ENCODE measurements around the gene SST.

The SST gene

GRCh38 chr3:187669675-187670504, at the start of gene SST:
Gene SST, minus strand, starts transcription at chr3:187670394. Its CDS starts 103 bp downstream, at chr3:187670291.
- no peak for DNase-seq (ENCODE audit: extremely low read depth in 1 of 2, low read depth in 1 of 2)

GRCh38 chr3:187719628-187720336, 49.6 kb upstream of the SST start:
- no peak for DNase-seq (ENCODE audit: extremely low read depth in 1 of 2, low read depth in 1 of 2)

DNA sequence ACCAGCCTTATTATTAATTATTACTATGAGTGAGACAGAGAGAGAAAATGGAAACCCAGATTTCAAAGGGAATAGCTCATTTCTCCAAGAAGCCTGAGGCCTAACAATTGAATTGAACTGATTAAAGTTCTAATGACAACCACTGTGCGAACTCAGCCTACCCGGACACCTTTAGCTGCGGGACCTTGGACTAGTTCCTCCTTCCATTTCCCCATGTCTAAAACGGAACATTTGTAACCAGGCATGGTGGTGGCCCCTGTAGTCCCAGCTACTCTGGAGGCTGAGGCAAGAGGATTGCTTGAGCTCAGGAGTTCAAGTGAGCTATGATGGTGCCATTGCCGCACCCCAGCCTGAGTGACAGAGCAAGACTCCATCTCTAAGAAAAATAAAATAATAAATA, 48.6 kb upstream of the SST start:
- no peak for DNase-seq (ENCODE audit: extremely low read depth in 1 of 2, low read depth in 1 of 2)

GRCh38 chr3:187717572-187717971, 47.4 kb upstream of the SST start:
- no peak for DNase-seq (ENCODE audit: extremely low read depth in 1 of 2, low read depth in 1 of 2)

- peak in 1 of 2 donors; percentile 49 for DNase-seq (ENCODE audit: extremely low read depth in 1 of 2, low read depth in 1 of 2)
Observed at GRCh38 chr3:187714404-187714979, 44.3 kb upstream of the SST start.

GRCh38 chr3:187713504-187713903, 43.3 kb upstream of the SST start:
- DNase-seq (ENCODE audit: extremely low read depth in 1 of 2, low read depth in 1 of 2) = no peak

- no peak for DNase-seq (ENCODE audit: extremely low read depth in 1 of 2, low read depth in 1 of 2)
Observed at GRCh38 chr3:187709155-187709554, 39.0 kb upstream of the SST start.

- no peak for DNase-seq (ENCODE audit: extremely low read depth in 1 of 2, low read depth in 1 of 2)
Observed at GRCh38 chr3:187708696-187709095, 38.5 kb upstream of the SST start.

DNA sequence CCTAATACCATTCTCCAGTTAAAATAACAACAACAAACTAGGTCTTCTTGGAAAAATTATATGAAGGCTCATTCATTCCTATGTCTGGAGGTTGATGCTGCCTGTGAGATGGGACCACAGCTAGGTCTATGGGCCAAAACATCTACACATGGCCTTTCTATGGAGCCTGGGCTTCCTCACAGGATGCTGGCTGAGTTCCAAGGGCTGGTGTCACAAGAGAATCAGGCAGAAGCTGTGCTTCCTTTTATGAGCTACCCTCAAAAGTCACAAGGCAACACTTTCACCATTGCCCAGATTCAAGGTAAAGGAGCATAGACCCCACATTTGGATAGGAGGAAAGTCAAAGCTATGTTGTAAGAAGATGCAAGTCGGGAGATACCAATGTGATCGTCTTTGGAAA, 36.8 kb upstream of the SST start:
- no peak for DNase-seq (ENCODE audit: extremely low read depth in 1 of 2, low read depth in 1 of 2)

GRCh38 chr3:187705164-187705563, 35.0 kb upstream of the SST start:
- no peak for DNase-seq (ENCODE audit: extremely low read depth in 1 of 2, low read depth in 1 of 2)

- no peak for DNase-seq (ENCODE audit: extremely low read depth in 1 of 2, low read depth in 1 of 2)
Observed at GRCh38 chr3:187702507-187703033, 32.4 kb upstream of the SST start, which contains the start of gene RTP2. Gene RTP2, minus strand, starts transcription at chr3:187702557. Its CDS starts 429 bp downstream, at chr3:187702128.

- no peak for DNase-seq (ENCODE audit: extremely low read depth in 1 of 2, low read depth in 1 of 2)
Observed at GRCh38 chr3:187700249-187700648, 30.1 kb upstream of the SST start.

DNA sequence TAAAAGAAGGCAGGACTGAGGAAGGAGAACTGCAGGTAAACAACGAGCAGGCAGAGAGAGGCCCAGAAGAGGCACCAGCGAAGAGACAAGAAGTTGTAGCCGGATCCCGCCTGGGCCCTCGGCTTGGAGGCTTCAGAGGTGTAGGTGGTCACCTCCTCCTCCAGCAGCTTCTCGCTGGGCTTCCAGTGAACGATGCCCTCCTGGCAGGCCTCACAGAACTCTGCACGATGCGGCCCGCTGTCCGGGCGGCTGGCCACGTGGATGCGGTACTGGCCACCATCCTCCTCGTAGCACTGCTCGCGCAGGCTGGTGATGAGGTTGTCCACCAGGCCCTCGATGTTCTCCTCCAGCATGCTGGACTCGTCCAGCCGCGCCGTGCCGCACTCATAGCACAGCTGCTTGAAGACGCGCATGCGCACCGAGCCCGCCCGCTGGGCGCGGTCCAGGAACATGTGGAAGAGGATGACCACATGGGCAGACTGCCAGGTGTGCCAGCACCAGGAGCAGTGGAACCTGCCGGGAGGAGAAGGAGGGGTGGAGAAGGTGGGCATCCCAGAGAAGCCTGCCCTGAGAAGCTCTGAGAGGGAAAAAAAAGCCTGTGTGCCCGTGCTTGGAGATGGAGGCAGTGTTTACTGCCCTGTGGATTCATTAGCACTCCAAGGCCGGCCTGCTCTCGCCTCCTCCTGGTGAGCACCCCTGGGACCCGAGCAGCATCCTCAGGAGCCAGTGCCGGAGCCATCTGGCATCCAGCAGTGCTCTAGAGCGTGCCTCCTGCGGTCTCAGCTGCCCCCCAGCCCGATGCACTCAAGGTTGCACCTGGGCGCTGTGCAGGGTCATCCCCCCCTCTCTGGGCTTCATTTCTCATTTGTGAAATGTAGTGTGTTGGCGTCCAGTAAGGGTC, 28.6 kb upstream of the SST start:
- no peak for DNase-seq (ENCODE audit: extremely low read depth in 1 of 2, low read depth in 1 of 2)

DNA sequence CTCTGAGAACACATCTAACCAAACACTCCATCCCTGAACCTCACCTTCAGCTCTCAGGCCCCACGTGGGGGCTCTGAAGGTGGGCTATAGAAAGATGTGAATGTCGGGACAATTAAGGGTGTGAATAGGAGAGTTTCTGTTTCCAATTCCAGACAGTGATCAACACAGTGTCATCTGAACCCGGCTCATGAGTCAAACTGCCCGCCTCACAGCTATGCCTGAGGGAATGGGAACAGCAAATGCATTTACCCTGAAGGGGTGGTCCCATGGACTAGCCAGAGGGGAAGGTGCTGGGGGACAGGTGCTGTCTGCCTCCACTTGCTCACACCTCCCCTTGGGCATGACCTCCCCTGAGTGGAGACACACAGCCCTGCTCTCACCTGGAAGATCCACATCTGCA, 25.8 kb upstream of the SST start:
- no peak for DNase-seq (ENCODE audit: extremely low read depth in 1 of 2, low read depth in 1 of 2)

GRCh38 chr3:187695449-187695848, 25.3 kb upstream of the SST start:
- DNase-seq (ENCODE audit: extremely low read depth in 1 of 2, low read depth in 1 of 2) = no peak

- DNase-seq (ENCODE audit: extremely low read depth in 1 of 2, low read depth in 1 of 2) = no peak
Observed at GRCh38 chr3:187694801-187695200, 24.6 kb upstream of the SST start.

GRCh38 chr3:187693431-187693830, 23.2 kb upstream of the SST start:
- no peak for DNase-seq (ENCODE audit: extremely low read depth in 1 of 2, low read depth in 1 of 2)

GRCh38 chr3:187689984-187690383, 19.8 kb upstream of the SST start:
- DNase-seq (ENCODE audit: extremely low read depth in 1 of 2, low read depth in 1 of 2) = no peak

DNA sequence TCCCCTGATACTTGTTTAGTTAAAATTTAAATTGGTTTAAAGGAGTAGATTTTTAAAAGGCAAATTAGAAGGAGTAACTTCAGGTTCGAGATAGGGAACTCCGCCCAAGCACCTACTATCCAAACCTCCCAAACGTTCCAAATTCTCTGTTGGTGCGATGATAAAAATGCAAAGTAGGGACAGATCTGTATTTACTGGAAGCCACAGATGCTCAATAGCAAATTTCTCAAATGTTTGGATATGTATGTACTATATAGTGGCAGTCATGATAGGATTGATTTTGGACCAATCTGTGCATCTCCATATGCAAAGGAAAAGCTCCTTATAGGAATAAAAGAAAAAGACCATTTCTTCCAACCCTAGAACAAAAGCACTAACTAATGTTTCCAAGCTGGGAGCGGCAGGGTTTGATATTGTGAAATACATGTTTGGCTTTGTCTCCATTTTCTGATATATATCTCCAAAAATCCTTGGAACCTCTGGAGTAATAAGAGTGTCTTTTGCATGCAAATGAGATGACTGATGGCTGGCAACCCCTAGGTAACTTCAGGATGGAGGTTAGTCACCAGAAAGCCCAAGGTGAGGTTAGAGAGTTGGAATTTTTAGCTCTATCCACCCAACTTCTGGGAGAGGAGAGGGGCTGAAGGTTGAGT, 16.6 kb upstream of the SST start:
- DNase-seq (ENCODE audit: extremely low read depth in 1 of 2, low read depth in 1 of 2) = no peak

GRCh38 chr3:187685948-187686347, 15.8 kb upstream of the SST start:
- DNase-seq (ENCODE audit: extremely low read depth in 1 of 2, low read depth in 1 of 2) = no peak

All from stimulated activated CD8-positive, alpha-beta memory T cell treated with anti-CD3 and anti-CD28 coated beads, Interleukin-7, amount 100 ng/mL, for 48 hours (primary cell).